Activated T-helper 17 cell treated with anti-CD3 and anti-CD28 coated beads, Interleukin-2, amount 50 U/mL, for 72 hours (primary cell): ENCODE results near the gene TMEM207. TPM values are rescaled to one million over a fixed set of nuclear protein-coding genes. Genes with fewer than 3 reads are reported as not detected.

Experiments
- ATAC-seq: fragments of 150-1000 bp; cut with Tn5 transposase; replicated peaks from 2 replicates; pipeline ENCODE4 v1.10.0; 2021; ENCODE audit warnings: mild to moderate bottlenecking, moderate library complexity
- H3K27ac Mint-ChIP-seq: one replicate; pipeline ENCODE4 v1.8.0; 2022; ENCODE audit warnings: mixed read lengths
- H3K27me3 Mint-ChIP-seq: one replicate; pipeline ENCODE4 v1.8.0; 2022; ENCODE audit warnings: mixed read lengths
- H3K36me3 Mint-ChIP-seq: one replicate; pipeline ENCODE4 v1.8.0; 2022; ENCODE audit warnings: low read depth, mild to moderate bottlenecking, mixed read lengths
- H3K4me1 Mint-ChIP-seq: one replicate; pipeline ENCODE4 v1.8.0; 2022; ENCODE audit warnings: mixed read lengths
- H3K4me3 Mint-ChIP-seq: one replicate; pipeline ENCODE4 v1.8.0; 2022; ENCODE audit warnings: mild to moderate bottlenecking, mixed read lengths
- H3K9me3 Mint-ChIP-seq: one replicate; pipeline ENCODE4 v1.8.0; 2022; ENCODE audit warnings: mixed read lengths
- total RNA-seq, 2 donors: library from RNA; stranded (reverse); gene quantifications; one replicate each; pipeline ENCODE4 v1.2.3, GENCODE V29; 2022

The TMEM207 gene
- total RNA-seq, 2 donors from 2014 or later = not detected

GRCh38 chr3:190430906-190431305 lies 18.8 kb downstream of the TMEM207 start:
- no peaks in the 10 kb centered on the region for H3K36me3 Mint-ChIP-seq
- no peaks in the 10 kb centered on the region for H3K9me3 Mint-ChIP-seq
- H3K27ac Mint-ChIP-seq = no peak overlapping the region
- H3K4me1 Mint-ChIP-seq = no peaks in the 10 kb centered on the region
- H3K4me3 Mint-ChIP-seq = no peak overlapping the region
- ATAC-seq = no peak
- H3K27me3 Mint-ChIP-seq = peaks cover 9% of the 10 kb centered on the region

GRCh38 chr3:190429681-190430080 lies 20.0 kb downstream of the TMEM207 start:
- Mint-ChIP-seq H3K9me3 (no peaks in the 10 kb centered on the region), H3K27me3 (peaks cover 5% of the 10 kb centered on the region), H3K4me1 (peaks cover 3% of the 10 kb centered on the region), H3K36me3 (no peaks in the 10 kb centered on the region), H3K27ac (no peak overlapping the region), H3K4me3 (no peak overlapping the region)
- ATAC-seq = no peak

- H3K27me3 Mint-ChIP-seq = no peaks in the 10 kb centered on the region
- ATAC-seq = no peak
- H3K27ac Mint-ChIP-seq = no peak overlapping the region
- no peaks in the 10 kb centered on the region for H3K9me3 Mint-ChIP-seq
- H3K4me3 Mint-ChIP-seq = no peak overlapping the region
- no peaks in the 10 kb centered on the region for H3K36me3 Mint-ChIP-seq
- H3K4me1 Mint-ChIP-seq = peaks cover 3% of the 10 kb centered on the region
These were observed 22.7 kb downstream of the TMEM207 start for GRCh38 chr3:190426806-190427507.

GRCh38 chr3:190425833-190426232 lies 23.9 kb downstream of the TMEM207 start:
- Mint-ChIP-seq H3K9me3 (no peaks in the 10 kb centered on the region), H3K27ac (no peak overlapping the region), H3K36me3 (no peaks in the 10 kb centered on the region), H3K4me1 (peaks cover 3% of the 10 kb centered on the region), H3K4me3 (no peak overlapping the region), H3K27me3 (no peaks in the 10 kb centered on the region)
- no peak for ATAC-seq

DNA sequence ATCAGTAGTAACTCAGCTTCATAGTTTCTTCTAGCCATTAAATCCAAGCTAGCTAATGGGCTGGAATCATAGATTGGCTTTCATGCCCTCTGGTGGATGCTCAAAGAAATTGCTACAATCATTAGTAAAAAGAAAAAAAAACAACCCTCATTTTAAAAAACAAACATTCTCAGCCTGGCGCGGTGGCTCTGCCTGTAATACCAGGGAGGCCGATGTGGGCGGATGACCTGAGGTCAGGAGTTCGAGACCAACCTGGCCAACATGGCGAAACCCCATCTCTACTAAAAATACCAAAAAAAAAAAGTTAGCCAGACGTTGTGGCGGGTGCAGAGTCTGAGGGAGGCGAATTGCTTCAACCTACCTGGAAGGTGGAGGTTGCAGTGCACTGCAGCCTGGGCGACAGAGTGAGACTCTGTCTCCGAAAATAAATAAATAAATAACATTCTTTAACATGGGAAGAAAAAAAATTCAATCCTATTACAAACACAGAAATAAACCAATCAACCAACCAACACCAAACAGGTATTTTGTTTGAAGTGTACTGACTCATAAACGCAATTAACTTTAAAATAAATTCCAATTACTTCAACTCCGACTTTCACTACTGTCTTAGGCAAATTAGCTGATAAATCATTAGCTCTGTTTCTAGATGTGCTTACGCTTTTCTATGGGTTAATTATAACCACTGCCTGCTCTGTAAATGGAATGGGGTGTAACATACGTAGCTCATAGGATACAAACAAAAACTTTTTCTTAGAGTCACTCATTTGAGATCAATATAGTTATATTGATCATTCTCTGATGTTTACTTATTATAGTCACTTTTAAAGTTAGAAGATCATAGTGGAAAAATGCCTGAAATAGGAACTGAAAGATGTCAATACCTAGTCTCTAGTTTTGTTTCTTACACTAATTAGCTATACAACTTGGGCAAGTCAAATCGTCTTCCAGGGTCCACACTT lies 24.9 kb downstream of the TMEM207 start:
- Mint-ChIP-seq H3K27me3 (no peaks in the 10 kb centered on the region), H3K36me3 (no peaks in the 10 kb centered on the region), H3K9me3 (no peaks in the 10 kb centered on the region), H3K4me3 (peak overlapping the region; percentile 23), H3K4me1 (peaks cover 3% of the 10 kb centered on the region), H3K27ac (peak overlapping the region; percentile 71)
- ATAC-seq = peak; percentile 50

DNA sequence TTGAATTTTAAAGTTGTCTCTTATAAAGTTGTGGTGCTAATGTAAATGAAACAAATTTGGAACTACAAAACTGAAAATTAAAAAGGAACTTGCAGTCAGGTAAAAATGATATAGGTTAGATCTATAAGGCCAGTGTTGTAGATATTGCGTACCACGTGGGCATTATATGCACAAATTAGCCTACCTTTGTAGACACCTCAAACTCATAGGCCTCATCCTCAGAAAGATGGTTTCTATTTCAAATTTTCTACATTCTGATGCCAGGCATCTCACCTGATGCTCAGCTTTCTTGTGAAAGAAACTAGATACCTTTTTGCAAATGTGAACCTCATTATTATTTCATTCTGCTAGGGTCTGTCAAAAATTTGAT lies 25.6 kb downstream of the TMEM207 start:
- Mint-ChIP-seq H3K4me3 (peak overlapping the region; percentile 23), H3K36me3 (no peaks in the 10 kb centered on the region), H3K27ac (peak overlapping the region; percentile 71), H3K27me3 (no peaks in the 10 kb centered on the region), H3K4me1 (peaks cover 3% of the 10 kb centered on the region), H3K9me3 (no peaks in the 10 kb centered on the region)
- no peak for ATAC-seq

DNA sequence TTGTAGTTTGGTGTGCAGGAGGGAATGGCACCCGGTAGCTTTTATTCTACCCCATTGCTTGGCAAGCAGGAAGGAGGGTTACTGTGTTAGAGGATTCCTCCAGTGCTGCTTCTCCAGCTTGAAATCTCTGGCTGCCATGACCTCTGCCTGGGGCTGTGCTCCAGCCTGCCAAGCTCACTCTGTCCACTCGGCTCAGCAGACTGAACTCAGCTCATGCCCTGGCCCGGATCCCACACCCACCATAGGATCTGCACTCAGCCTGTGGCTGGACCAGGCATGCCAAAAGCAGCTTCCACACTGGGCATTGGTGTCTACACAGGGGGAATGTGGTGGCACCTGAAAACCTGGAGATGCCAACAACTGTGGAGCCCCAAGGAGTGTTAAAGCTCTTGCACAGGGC lies 35.4 kb downstream of the TMEM207 start:
- no peaks in the 10 kb centered on the region for H3K9me3 Mint-ChIP-seq
- H3K36me3 Mint-ChIP-seq = no peaks in the 10 kb centered on the region
- H3K4me3 Mint-ChIP-seq = no peak overlapping the region
- H3K27me3 Mint-ChIP-seq = no peaks in the 10 kb centered on the region
- H3K4me1 Mint-ChIP-seq = no peaks in the 10 kb centered on the region
- no peak overlapping the region for H3K27ac Mint-ChIP-seq
- ATAC-seq = no peak

DNA sequence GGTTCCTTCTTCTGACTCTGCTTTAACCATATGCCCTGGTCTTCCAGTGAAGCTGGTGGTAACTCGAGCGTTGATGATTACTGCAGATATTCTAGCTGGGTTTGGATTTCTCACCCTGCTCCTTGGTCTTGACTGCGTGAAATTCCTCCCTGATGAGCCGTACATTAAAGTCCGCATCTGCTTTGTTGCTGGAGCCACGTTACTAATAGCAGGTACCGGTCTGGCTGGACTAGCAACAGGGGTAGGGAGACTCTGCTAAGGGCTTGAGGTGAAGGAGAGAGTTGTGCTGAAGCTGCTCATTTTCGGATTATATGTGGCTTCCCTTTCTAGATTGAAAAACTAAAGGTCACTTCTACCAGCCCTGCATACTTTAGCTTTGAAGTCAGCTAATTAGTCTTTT lies 45.0 kb downstream of the TMEM207 start:
- H3K36me3 Mint-ChIP-seq = no peaks in the 10 kb centered on the region

GRCh38 chr3:190401963-190402362 lies 47.7 kb downstream of the TMEM207 start:
- Mint-ChIP-seq H3K9me3 (no peaks in the 10 kb centered on the region), H3K27ac (no peak overlapping the region), H3K4me1 (no peaks in the 10 kb centered on the region), H3K4me3 (no peak overlapping the region), H3K36me3 (no peaks in the 10 kb centered on the region), H3K27me3 (peaks cover 4% of the 10 kb centered on the region)
- ATAC-seq = no peak

More for the DNA sequence above, 45.0 kb downstream of the TMEM207 start:
- H3K27me3 Mint-ChIP-seq = no peaks in the 10 kb centered on the region
- no peak overlapping the region for H3K4me3 Mint-ChIP-seq
- H3K4me1 Mint-ChIP-seq = no peaks in the 10 kb centered on the region
- ATAC-seq = no peak
- no peaks in the 10 kb centered on the region for H3K9me3 Mint-ChIP-seq
- H3K27ac Mint-ChIP-seq = no peak overlapping the region

GRCh38 chr3:190399677-190400076 lies 50.0 kb downstream of the TMEM207 start:
- H3K4me1 Mint-ChIP-seq = no peaks in the 10 kb centered on the region
- H3K27ac Mint-ChIP-seq = no peak overlapping the region
- no peaks in the 10 kb centered on the region for H3K36me3 Mint-ChIP-seq
- no peaks in the 10 kb centered on the region for H3K9me3 Mint-ChIP-seq
- H3K4me3 Mint-ChIP-seq = no peak overlapping the region
- H3K27me3 Mint-ChIP-seq = peaks cover 4% of the 10 kb centered on the region
- no peak for ATAC-seq

DNA sequence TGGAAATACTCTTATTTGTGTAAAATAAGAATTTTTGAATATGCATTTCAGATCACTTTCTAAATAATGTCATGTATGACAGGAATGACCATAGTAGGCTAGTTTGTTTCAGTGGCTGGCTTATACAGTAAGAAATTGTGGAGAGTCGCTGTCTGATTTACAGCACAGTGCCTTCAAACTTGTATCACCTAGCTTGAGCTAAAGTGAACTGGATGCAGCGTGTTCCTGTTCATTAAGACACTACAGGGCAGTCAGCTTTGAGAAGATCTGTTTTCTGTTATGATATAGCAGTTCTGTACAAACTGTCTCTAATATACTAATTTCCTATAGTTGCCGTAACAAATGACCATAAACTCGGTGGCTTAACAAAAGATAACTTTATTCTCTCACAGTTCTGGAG lies 51.8 kb downstream of the TMEM207 start:
- no peak for ATAC-seq
- Mint-ChIP-seq H3K4me3 (no peak overlapping the region), H3K27me3 (peaks cover 4% of the 10 kb centered on the region), H3K27ac (no peak overlapping the region), H3K9me3 (no peaks in the 10 kb centered on the region), H3K36me3 (no peaks in the 10 kb centered on the region), H3K4me1 (no peaks in the 10 kb centered on the region)

DNA sequence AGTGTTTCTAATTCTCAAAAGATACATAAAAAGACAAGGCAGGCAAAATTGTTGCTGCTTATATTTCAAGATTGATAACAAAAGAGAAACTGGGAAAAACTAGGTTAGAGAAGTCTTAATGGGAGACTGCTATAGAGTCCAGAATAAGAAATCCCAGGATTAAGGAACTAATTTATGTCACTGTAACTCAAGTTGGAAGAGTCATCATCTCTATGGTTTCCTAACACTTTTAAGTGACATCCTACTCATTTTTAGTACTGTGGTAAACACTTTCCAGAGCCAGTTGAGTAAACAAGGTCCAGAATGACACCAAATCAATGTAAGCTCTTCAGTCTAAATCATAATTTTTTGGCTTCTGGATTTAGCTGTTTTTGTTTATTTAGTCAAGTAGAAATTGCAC lies 53.7 kb downstream of the TMEM207 start:
- Mint-ChIP-seq H3K4me1 (no peaks in the 10 kb centered on the region), H3K27ac (no peak overlapping the region), H3K27me3 (peaks cover 4% of the 10 kb centered on the region), H3K9me3 (no peaks in the 10 kb centered on the region), H3K36me3 (no peaks in the 10 kb centered on the region), H3K4me3 (no peak overlapping the region)
- no peak for ATAC-seq

DNA sequence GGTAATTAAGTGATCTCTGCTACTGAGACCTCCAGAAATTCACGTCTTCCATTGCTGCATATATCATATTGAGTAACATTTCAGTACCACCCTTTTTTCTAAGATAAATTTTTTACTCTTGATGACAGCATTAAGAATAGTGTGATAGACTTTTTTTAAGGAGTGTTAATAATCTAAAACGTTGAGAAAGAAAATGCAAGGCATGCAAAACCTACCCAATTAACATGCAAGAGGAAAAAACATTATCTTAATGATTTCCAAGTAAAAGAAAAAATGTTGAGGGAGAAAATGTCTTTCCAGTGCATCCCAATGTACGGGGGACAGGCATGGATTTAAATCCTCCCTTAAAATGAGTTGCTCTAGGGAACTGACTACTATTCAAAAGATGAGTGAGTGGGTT lies 61.0 kb downstream of the TMEM207 start:
- Mint-ChIP-seq H3K27ac (no peak overlapping the region), H3K4me1 (no peaks in the 10 kb centered on the region), H3K27me3 (peaks cover 6% of the 10 kb centered on the region), H3K4me3 (no peak overlapping the region), H3K9me3 (no peaks in the 10 kb centered on the region), H3K36me3 (no peaks in the 10 kb centered on the region)
- ATAC-seq = no peak

- H3K36me3 Mint-ChIP-seq = no peaks in the 10 kb centered on the region
- peaks cover 6% of the 10 kb centered on the region for H3K27me3 Mint-ChIP-seq
- no peaks in the 10 kb centered on the region for H3K4me1 Mint-ChIP-seq
- ATAC-seq = no peak
- H3K27ac Mint-ChIP-seq = no peak within 1 kb of the TSS
- no peak within 1 kb of the TSS for H3K4me3 Mint-ChIP-seq
- no peaks in the 10 kb centered on the region for H3K9me3 Mint-ChIP-seq
These were observed 62.0 kb downstream of the TMEM207 start, which contains the start of gene CLDN16 for GRCh38 chr3:190387578-190388213. CLDN16 (plus strand) TSS chr3:190388163; CDS start chr3:190388330, 167 bp downstream.
